IMR-90 (cell line): Measurements from ENCODE around the gene ACOD1. TPM values are rescaled to one million over a fixed set of nuclear protein-coding genes. Genes with fewer than 3 reads are reported as not detected.

Source experiments
- ATAC-seq: fragments of 200-7000 bp; cut with Tn5 transposase; 2 replicates; pipeline ENCODE4 v1.9.1; 2020; ENCODE audit warnings: low read depth, mild to moderate bottlenecking, moderate library complexity
- BruUV-seq: library from RNA; stranded (reverse); fragments of 400-500 nt; replicated peaks from 2 replicates; lab custom pipeline; 2021; lab: Mats Ljungman, UMichigan
- CTCF ChIA-PET: fragments of 300-600 bp; formaldehyde crosslinking; extraction: SDS; loops from one replicate; lab custom pipeline; 2021; ENCODE audit warnings: antibody characterized with exemption; lab: Yijun Ruan, JAX
- POLR2A ChIA-PET: fragments of 300-600 bp; sonication (Branson Sonifier 250); formaldehyde crosslinking; loops from one replicate; lab custom pipeline; 2022; ENCODE audit warnings: antibody characterized with exemption; ENCODE audit not compliant: unreplicated experiment; lab: Charles Lee
- DNase-seq: peaks from one replicate; pipeline ENCODE4 v3.0.0; 2013
- H2AFZ ChIP-seq: replicated peaks from 2 replicates; pipeline ENCODE3; 2013; ENCODE audit warnings: low read length, mild to moderate bottlenecking; ENCODE audit not compliant: poor library complexity
- H2AK5ac ChIP-seq: 2 replicates; pipeline ENCODE4 v1.6.1; 2013; ENCODE audit warnings: low read depth, low read length, inconsistent platforms
- H2AK9ac ChIP-seq: replicated peaks from 2 replicates; pipeline ENCODE3; 2013; ENCODE audit warnings: mild to moderate bottlenecking, low read depth, low read length, moderate library complexity; ENCODE audit not compliant: poor library complexity
- H2BK120ac ChIP-seq: 2 replicates; pipeline ENCODE4 v1.6.1; 2013; ENCODE audit warnings: low read depth, low read length, inconsistent platforms
- H2BK15ac ChIP-seq: 3 replicates; pipeline ENCODE4 v1.6.1; 2013; ENCODE audit warnings: low read depth, low read length, inconsistent platforms
- H2BK20ac ChIP-seq: 2 replicates; pipeline ENCODE4 v1.6.1; 2013; ENCODE audit warnings: low read depth, mild to moderate bottlenecking, inconsistent platforms, low read length, moderate library complexity
- H2BK5ac ChIP-seq: 2 replicates; pipeline ENCODE4 v1.6.1; 2013; ENCODE audit warnings: mild to moderate bottlenecking, low read depth, low read length, inconsistent platforms; ENCODE audit not compliant: poor library complexity, severe bottlenecking
- H3K14ac ChIP-seq: replicated peaks from 2 replicates; pipeline ENCODE4 v1.6.1; 2013; ENCODE audit warnings: low read depth, low read length, inconsistent platforms
- H3K18ac ChIP-seq: 2 replicates; pipeline ENCODE4 v1.6.1; 2013; ENCODE audit warnings: low read depth, low read length, control low read depth
- H3K23ac ChIP-seq: 2 replicates; pipeline ENCODE4 v1.6.1; 2013; ENCODE audit warnings: low read depth, low read length, inconsistent platforms
- H3K27ac ChIP-seq: 2 replicates; pipeline ENCODE4 v1.5.1; 2013; ENCODE audit warnings: mild to moderate bottlenecking, control low read depth, low read length; ENCODE audit not compliant: insufficient read depth
- H3K27me3 ChIP-seq: 2 replicates; pipeline ENCODE4 v1.6.1; 2013; ENCODE audit warnings: low read length; ENCODE audit not compliant: control insufficient read depth, insufficient read depth
- H3K36me3 ChIP-seq: 2 replicates; pipeline ENCODE4 v1.6.1; 2013; ENCODE audit warnings: low read length, mixed read lengths; ENCODE audit not compliant: control insufficient read depth, insufficient read depth
- H3K4ac ChIP-seq: 2 replicates; pipeline ENCODE4 v1.6.1; 2013; ENCODE audit warnings: low read depth, low read length, inconsistent platforms
- H3K4me1 ChIP-seq: 2 replicates; pipeline ENCODE4 v1.6.1; 2013; ENCODE audit warnings: low read length, mixed read lengths; ENCODE audit not compliant: control insufficient read depth, insufficient read depth
- H3K4me2 ChIP-seq: 2 replicates; pipeline ENCODE4 v1.6.1; 2013; ENCODE audit warnings: low read depth, mild to moderate bottlenecking, control low read depth, low read length, moderate library complexity
- H3K4me3 ChIP-seq: 2 replicates; pipeline ENCODE4 v1.5.1; 2013; ENCODE audit warnings: low read depth, mild to moderate bottlenecking, control low read depth, low read length, moderate library complexity; ENCODE audit not compliant: insufficient read depth
- H3K56ac ChIP-seq: 2 replicates; pipeline ENCODE4 v1.6.1; 2013; ENCODE audit warnings: low read length, inconsistent platforms; ENCODE audit not compliant: insufficient read depth; ENCODE audit errors: extremely low read depth
- H3K79me1 ChIP-seq, 2 experiments: 2 replicates each; pipeline ENCODE4 v1.6.1; 2013; ENCODE audit warnings: low read length in 2 of 2, inconsistent platforms in 1 of 2, low read depth in 1 of 2
- H3K9ac ChIP-seq: 2 replicates; pipeline ENCODE4 v1.6.1; 2013; ENCODE audit warnings: low read depth, low read length, control low read depth
- H3K9me1 ChIP-seq: 2 replicates; pipeline ENCODE4 v1.6.1; 2013; ENCODE audit warnings: low read length, inconsistent platforms; ENCODE audit not compliant: insufficient read depth
- H3K9me3 ChIP-seq: 2 replicates; pipeline ENCODE4 v1.6.1; 2013; ENCODE audit warnings: low read length; ENCODE audit not compliant: control insufficient read depth, insufficient read depth
- H4K20me1 ChIP-seq: 2 replicates; pipeline ENCODE4 v1.6.1; 2013; ENCODE audit warnings: low read length, inconsistent platforms; ENCODE audit not compliant: insufficient read depth
- H4K5ac ChIP-seq: 2 replicates; pipeline ENCODE4 v1.6.1; 2013; ENCODE audit warnings: mild to moderate bottlenecking, low read depth, low read length, control low read depth
- H4K8ac ChIP-seq, 2 experiments: 2 replicates each; pipeline ENCODE4 v1.6.1; 2013; ENCODE audit warnings: low read depth in 2 of 2, low read length in 2 of 2, control low read depth in 1 of 2, inconsistent platforms in 1 of 2
- H4K91ac ChIP-seq: 2 replicates; pipeline ENCODE4 v1.6.1; 2013; ENCODE audit warnings: low read depth, low read length, inconsistent platforms; ENCODE audit not compliant: insufficient read depth
- BHLHE40 ChIP-seq: fragments of 150-350 bp; IDR thresholded peaks from 2 replicates; pipeline ENCODE4 v1.6.1; 2016; ENCODE audit warnings: mild to moderate bottlenecking, low read depth, low read length
- CHD1 ChIP-seq: IDR thresholded peaks from 2 replicates; pipeline ENCODE4 v1.6.1; 2012; ENCODE audit warnings: low read depth, low read length, improper control_type of control experiment
- FOS ChIP-seq: fragments of 150-350 bp; IDR thresholded peaks from 2 replicates; pipeline ENCODE4 v1.6.1; 2016; ENCODE audit warnings: low read depth, low read length
- MAFK ChIP-seq: IDR thresholded peaks from 2 replicates; pipeline ENCODE4 v1.6.1; 2012; ENCODE audit warnings: low read depth, low read length, improper control_type of control experiment
- MAZ ChIP-seq: IDR thresholded peaks from 2 replicates; pipeline ENCODE4 v1.6.1; 2012; ENCODE audit warnings: low read depth, mild to moderate bottlenecking, low read length, improper control_type of control experiment, moderate library complexity, borderline replicate concordance
- NFE2L2 ChIP-seq: fragments of 150-350 bp; IDR thresholded peaks from 2 replicates; pipeline ENCODE4 v1.6.1; 2016; ENCODE audit warnings: low read depth, mild to moderate bottlenecking, low read length
- POLR2A ChIP-seq: IDR thresholded peaks from 2 replicates; pipeline ENCODE4 v1.6.1; 2012; ENCODE audit warnings: mild to moderate bottlenecking, low read depth, low read length
- RAD21 ChIP-seq: IDR thresholded peaks from 2 replicates; pipeline ENCODE4 v1.6.1; 2012; ENCODE audit warnings: low read length, improper control_type of control experiment
- RCOR1 ChIP-seq: IDR thresholded peaks from 2 replicates; pipeline ENCODE4 v1.6.1; 2012; ENCODE audit warnings: mild to moderate bottlenecking, low read length, improper control_type of control experiment; ENCODE audit not compliant: insufficient replicate concordance
- RFX5 ChIP-seq: IDR thresholded peaks from 2 replicates; pipeline ENCODE4 v1.8.0; 2012; ENCODE audit warnings: low read depth, mild to moderate bottlenecking, low read length, moderate library complexity
- SMC3 ChIP-seq: fragments of 150-350 bp; IDR thresholded peaks from 2 replicates; pipeline ENCODE4 v1.6.1; 2016; ENCODE audit warnings: low read depth, mild to moderate bottlenecking, antibody characterized with exemption, low read length, moderate library complexity
- WGBS, 2 experiments: methylation state at CpG; one replicate each; pipeline versions ENCODE4 v1.1.5 to v1.1.7; 2013; ENCODE audit warnings: missing lambda C conversion rate in 2 of 2; ENCODE audit not compliant: insufficient read length in 1 of 2; ENCODE audit errors: extremely low coverage in 2 of 2; 5-methylcytosine and 5-hydroxymethylcytosine counted together
- dilution Hi-C: fragments of 300-500 bp; cut with HindIII; formaldehyde crosslinking; loops from one replicate; pipeline ENCODE4 v1.14.3; 2018; ENCODE audit warnings: low sequenced_read_pairs; ENCODE audit not compliant: unreplicated experiment
- in situ Hi-C: fragments of 300-500 bp; cut with MboI; formaldehyde crosslinking; loops from 3 replicates; pipeline ENCODE4 v1.14.3; 2019; ENCODE audit warnings: low sequenced_read_pairs, inconsistent platforms, mixed read lengths
- intact Hi-C: fragments of 100-400 bp; cut with micrococcal nuclease; formaldehyde crosslinking; loops from 2 replicates; pipeline ENCODE4 v1.10.0; 2022
- polyA plus RNA-seq, 3 experiments: library from polyadenylated mRNA; depleted of rRNA; stranded (reverse); fragments of >200 nt; gene quantifications; 2 replicates each; pipeline ENCODE4 v1.2.3, GENCODE V29; 2012; ENCODE audit warnings: low replicate concordance in 1 of 3
- total RNA-seq: library from RNA; depleted of rRNA; stranded (reverse); fragments of >200 nt; gene quantifications from 2 replicates; pipeline ENCODE4 v1.2.3, GENCODE V29; 2012
- TF ChIP-seq, protein P1 (sequence below): fragments of 150-350 bp; IDR thresholded peaks from 2 replicates; pipeline ENCODE4 v1.6.1; 2016; ENCODE audit warnings: low read depth, mild to moderate bottlenecking, low read length, moderate library complexity, borderline replicate concordance
- TF ChIP-seq, protein P2 (sequence below): conservative IDR thresholded peaks from 2 replicates; pipeline ENCODE4 v1.5.1; 2012; ENCODE audit warnings: mild to moderate bottlenecking, low read depth, low read length, improper control_type of control experiment
- TF ChIP-seq, protein P3 (sequence below): fragments of 150-350 bp; IDR thresholded peaks from 2 replicates; pipeline ENCODE4 v1.6.1; 2017; ENCODE audit warnings: mild to moderate bottlenecking, antibody characterized with exemption, low read length, low read depth

Gene ACOD1
- total and polyA plus RNA-seq, 2 of the 4 experiments (the other 2 are of a cell fraction), result not detected

DNA sequence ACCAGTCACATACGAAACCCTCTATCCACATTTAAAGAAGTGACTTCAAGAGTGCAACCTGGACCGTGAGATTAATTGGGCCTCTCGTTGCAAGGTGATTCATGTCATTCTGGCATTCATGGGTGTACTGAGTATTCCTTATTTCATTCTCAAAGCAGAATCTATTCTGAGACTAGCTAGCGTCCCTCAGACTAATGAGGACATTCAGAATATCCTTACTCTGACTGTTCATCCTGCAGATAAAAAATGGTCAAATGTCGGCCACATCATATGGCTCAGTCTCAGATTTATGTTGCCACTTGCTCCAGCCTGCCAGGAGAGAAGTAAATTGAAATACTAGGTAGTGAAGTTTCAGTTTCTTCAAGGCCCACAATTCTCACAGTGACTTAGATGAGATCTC, 7.3 kb downstream of the ACOD1 start:
- Histone ChIP-seq H4K5ac (no peak overlapping the region), H3K23ac (no peak overlapping the region), H4K20me1 (no peaks in the 10 kb centered on the region), H4K91ac (no peak overlapping the region), H4K8ac (no peak overlapping the region), H3K4me2 (no peak overlapping the region), H3K36me3 (no peaks in the 10 kb centered on the region), H2AFZ (no peak overlapping the region), H3K9ac (no peak overlapping the region), H3K27me3 (peaks cover 6% of the 10 kb centered on the region; the same call in 1 of the 2 replicates), H2BK15ac (no peak overlapping the region), H2AK9ac (no peak overlapping the region), H2AK5ac (no peak overlapping the region), H3K27ac (no peak overlapping the region), H3K18ac (no peak overlapping the region), H3K9me3 (peaks cover 6% of the 10 kb centered on the region), H2BK120ac (no peak overlapping the region), H3K4ac (no peak overlapping the region), H2BK5ac (no peak overlapping the region), H3K14ac (no peak overlapping the region), H3K79me1 (no peaks in the 10 kb centered on the region), H2BK20ac (no peak overlapping the region), H3K9me1 (no peaks in the 10 kb centered on the region), H3K4me3 (no peak overlapping the region), H3K56ac (no peak overlapping the region), H3K4me1 (no peaks in the 10 kb centered on the region)
- dilution Hi-C loops, result no loop called here
- intact Hi-C loops, result no loop called here
- no peak for TF ChIP-seq FOS
- TF ChIP-seq RAD21, result no peak
- TF ChIP-seq RFX5, result no peak
- TF ChIP-seq NFE2L2, result no peak
- TF ChIP-seq, protein P1, sequence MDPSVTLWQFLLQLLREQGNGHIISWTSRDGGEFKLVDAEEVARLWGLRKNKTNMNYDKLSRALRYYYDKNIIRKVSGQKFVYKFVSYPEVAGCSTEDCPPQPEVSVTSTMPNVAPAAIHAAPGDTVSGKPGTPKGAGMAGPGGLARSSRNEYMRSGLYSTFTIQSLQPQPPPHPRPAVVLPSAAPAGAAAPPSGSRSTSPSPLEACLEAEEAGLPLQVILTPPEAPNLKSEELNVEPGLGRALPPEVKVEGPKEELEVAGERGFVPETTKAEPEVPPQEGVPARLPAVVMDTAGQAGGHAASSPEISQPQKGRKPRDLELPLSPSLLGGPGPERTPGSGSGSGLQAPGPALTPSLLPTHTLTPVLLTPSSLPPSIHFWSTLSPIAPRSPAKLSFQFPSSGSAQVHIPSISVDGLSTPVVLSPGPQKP, result no peak
- no peak for TF ChIP-seq MAZ
- no peak for TF ChIP-seq MAFK
- no peak for TF ChIP-seq BHLHE40
- TF ChIP-seq, protein P2, sequence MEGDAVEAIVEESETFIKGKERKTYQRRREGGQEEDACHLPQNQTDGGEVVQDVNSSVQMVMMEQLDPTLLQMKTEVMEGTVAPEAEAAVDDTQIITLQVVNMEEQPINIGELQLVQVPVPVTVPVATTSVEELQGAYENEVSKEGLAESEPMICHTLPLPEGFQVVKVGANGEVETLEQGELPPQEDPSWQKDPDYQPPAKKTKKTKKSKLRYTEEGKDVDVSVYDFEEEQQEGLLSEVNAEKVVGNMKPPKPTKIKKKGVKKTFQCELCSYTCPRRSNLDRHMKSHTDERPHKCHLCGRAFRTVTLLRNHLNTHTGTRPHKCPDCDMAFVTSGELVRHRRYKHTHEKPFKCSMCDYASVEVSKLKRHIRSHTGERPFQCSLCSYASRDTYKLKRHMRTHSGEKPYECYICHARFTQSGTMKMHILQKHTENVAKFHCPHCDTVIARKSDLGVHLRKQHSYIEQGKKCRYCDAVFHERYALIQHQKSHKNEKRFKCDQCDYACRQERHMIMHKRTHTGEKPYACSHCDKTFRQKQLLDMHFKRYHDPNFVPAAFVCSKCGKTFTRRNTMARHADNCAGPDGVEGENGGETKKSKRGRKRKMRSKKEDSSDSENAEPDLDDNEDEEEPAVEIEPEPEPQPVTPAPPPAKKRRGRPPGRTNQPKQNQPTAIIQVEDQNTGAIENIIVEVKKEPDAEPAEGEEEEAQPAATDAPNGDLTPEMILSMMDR, result no peak
- no peak for TF ChIP-seq CHD1
- TF ChIP-seq RCOR1, result no peak
- TF ChIP-seq, protein P3, sequence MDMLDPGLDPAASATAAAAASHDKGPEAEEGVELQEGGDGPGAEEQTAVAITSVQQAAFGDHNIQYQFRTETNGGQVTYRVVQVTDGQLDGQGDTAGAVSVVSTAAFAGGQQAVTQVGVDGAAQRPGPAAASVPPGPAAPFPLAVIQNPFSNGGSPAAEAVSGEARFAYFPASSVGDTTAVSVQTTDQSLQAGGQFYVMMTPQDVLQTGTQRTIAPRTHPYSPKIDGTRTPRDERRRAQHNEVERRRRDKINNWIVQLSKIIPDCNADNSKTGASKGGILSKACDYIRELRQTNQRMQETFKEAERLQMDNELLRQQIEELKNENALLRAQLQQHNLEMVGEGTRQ, result no peak
- no peak for TF ChIP-seq SMC3
- no peak for TF ChIP-seq POLR2A
- in situ Hi-C loops, result no loop called here
- ChIA-PET POLR2A (no interaction called here), CTCF (no interaction called here)
- no CpG with 5 or more reads among the region's 5 CpGs for WGBS, 2 experiments
- no TSS peak for BruUV-seq
- ATAC-seq, result no peak
- no peak for DNase-seq
